Measurements from ENCODE around the gene MUC13.
"Not testable (repeated sequence)": the region's sequence is repeated elsewhere in the genome, so short reads cannot be mapped to it uniquely, and the experiment has no call there.

Gene MUC13

DNA sequence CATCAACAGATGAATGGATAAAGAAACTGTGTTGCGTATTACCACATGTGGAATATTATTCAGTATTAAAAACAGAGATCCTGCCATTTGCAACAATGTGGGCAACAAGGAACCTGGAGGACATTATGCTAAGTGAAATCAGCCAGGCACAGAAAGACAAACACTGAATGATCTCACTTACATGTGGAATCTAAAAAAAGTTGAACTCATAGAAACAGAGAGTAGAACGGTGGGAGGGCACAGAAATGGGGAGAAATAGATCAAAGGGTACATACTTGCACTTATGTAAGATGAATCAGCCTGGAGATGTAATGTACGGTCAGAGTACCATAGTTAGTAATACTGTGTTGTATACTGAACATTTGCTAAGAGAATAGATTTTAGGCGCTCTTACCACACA lies 29.8 kb upstream of the MUC13 start:
- TF ChIP-seq, protein P1, sequence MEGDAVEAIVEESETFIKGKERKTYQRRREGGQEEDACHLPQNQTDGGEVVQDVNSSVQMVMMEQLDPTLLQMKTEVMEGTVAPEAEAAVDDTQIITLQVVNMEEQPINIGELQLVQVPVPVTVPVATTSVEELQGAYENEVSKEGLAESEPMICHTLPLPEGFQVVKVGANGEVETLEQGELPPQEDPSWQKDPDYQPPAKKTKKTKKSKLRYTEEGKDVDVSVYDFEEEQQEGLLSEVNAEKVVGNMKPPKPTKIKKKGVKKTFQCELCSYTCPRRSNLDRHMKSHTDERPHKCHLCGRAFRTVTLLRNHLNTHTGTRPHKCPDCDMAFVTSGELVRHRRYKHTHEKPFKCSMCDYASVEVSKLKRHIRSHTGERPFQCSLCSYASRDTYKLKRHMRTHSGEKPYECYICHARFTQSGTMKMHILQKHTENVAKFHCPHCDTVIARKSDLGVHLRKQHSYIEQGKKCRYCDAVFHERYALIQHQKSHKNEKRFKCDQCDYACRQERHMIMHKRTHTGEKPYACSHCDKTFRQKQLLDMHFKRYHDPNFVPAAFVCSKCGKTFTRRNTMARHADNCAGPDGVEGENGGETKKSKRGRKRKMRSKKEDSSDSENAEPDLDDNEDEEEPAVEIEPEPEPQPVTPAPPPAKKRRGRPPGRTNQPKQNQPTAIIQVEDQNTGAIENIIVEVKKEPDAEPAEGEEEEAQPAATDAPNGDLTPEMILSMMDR (IDR thresholded peaks at IDR 0.05; ENCODE audit: low read depth, low read length): no peak
- no peak overlapping the region for H3K4me3 ChIP-seq (replicated peaks in 1 of 2; ENCODE audit: low read depth in 2 of 2, low read length in 2 of 2)
- peak; percentile 34 to 59 for DNase-seq (ENCODE audit: low read depth in 2 of 2)

DNA sequence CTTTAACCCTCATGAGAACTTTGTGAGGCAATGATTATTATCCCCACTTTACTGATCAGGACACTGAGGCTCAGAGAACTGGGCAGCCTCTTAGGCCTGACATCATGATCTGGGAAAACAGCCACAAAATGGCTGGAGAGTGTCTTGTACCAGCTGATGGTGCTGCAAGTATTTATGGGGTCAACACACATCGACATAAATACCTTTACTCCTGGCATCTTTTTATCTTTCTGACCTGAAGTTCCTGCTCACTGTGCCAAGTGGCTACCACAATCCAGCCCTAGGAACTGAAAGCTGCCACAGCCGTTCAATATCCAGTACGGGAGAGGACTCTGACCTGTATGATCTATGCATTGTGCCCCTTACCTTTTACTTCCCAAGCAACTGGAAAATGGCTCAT lies 29.2 kb upstream of the MUC13 start:
- TF ChIP-seq, protein P1 (IDR thresholded peaks at IDR 0.05; ENCODE audit: low read depth, low read length): no peak
- peak in 1 of 2 donors; percentile 44 for DNase-seq (ENCODE audit: low read depth in 2 of 2)
- no peak overlapping the region for H3K4me3 ChIP-seq (replicated peaks in 1 of 2; ENCODE audit: low read depth in 2 of 2, low read length in 2 of 2)

DNA sequence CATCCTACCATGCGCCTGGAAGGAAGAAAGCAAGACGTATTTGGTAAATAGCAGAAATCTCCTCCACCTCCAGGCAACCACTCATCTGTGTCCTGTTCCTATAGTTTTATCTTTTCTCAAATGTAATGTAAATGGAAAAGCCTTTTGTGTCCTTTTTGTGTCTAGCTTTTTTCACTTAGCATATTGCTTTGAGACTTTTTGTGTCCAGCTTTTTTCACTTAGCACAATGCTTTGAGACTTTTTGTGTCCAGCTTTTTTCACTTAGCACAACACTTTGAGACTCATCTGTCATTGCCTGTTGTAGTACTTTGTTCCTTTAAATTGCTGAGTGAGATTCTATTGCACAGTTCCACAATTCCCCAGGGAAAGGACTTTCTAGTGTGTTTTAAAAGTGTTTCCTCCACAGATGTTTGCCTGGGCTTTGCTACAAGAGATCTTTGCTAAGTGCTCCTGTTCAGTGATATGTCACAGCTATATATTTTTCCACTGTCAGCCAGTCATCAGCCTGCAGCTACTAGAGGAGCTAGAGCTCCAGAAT lies 27.9 kb upstream of the MUC13 start:
- TF ChIP-seq, protein P1 (IDR thresholded peaks at IDR 0.05; ENCODE audit: low read depth, low read length): no peak
- H3K4me3 ChIP-seq (replicated peaks in 1 of 2; ENCODE audit: low read depth in 2 of 2, low read length in 2 of 2): no peak overlapping the region
- DNase-seq (ENCODE audit: low read depth in 2 of 2): peak; percentile 49

DNA sequence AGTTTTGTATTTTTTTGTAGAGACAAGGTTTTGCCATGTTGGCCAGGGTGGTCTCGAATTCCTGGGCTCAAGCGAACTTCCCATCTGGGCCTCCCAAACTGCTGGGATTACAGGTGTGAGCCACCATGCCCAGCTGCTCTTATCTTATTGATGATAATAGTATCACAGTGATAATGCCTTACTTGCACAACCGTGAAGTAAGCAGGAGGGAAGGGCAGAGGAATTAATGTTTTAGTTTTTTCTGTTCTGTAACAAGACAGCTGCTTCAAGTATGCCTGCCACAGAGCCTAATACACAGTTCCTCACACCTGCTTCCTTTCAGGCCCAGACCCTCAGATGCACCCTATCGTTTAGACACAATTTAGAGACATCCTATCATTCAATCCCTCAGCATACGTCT lies 26.1 kb upstream of the MUC13 start:
- H3K4me3 ChIP-seq (replicated peaks in 1 of 2; ENCODE audit: low read depth in 2 of 2, low read length in 2 of 2): no peak overlapping the region
- DNase-seq (ENCODE audit: low read depth in 2 of 2): no peak
- TF ChIP-seq, protein P1 (IDR thresholded peaks at IDR 0.05; ENCODE audit: low read depth, low read length): no peak

DNA sequence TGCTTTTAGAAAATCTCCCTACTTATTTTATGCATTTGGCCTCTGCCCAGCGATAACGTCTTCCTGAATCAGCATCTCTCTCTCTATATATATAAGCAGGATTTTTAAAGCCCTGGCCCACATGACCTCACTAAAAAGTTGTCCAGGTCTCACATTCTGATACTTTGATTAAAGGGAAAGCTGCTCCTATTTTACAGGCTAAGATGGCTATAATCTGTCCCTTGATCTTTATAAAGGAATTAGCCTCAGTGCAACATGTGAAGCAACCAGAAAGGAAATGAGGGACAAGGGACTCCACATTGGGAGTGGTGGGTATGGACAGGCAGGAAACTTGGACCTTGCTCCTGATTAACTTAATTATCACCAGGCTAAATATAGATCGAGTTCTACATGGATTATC lies 25.6 kb upstream of the MUC13 start:
- no peak for DNase-seq (ENCODE audit: low read depth in 2 of 2)
- TF ChIP-seq, protein P1 (IDR thresholded peaks at IDR 0.05; ENCODE audit: low read depth, low read length): no peak

DNA sequence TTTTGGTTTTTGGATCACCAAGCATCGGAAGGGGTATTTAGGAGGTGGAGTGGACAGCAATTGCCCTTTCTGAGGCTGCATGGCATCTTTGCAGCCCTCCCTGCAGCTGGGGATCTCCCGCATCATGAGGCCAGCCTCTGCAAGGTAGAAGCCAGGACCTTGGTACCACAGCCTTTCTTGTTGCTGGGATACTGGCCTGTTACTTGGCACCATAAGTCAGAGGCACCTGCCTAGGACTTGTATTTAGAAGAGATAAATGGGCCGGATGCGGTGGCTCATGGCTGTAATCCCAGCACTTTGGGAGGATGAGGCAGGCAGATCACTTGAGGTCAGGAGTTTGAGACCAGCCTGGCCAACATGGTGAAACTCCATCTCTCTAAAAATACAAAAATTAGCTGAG lies 23.4 kb upstream of the MUC13 start:
- H3K4me3 ChIP-seq (replicated peaks in 1 of 2; ENCODE audit: low read depth in 2 of 2, low read length in 2 of 2); DNase-seq (ENCODE audit: low read depth in 2 of 2): not testable (repeated sequence)

More for the DNA sequence above, 25.6 kb upstream of the MUC13 start:
- no peak overlapping the region for H3K4me3 ChIP-seq (replicated peaks in 1 of 2; ENCODE audit: low read depth in 2 of 2, low read length in 2 of 2)

DNA sequence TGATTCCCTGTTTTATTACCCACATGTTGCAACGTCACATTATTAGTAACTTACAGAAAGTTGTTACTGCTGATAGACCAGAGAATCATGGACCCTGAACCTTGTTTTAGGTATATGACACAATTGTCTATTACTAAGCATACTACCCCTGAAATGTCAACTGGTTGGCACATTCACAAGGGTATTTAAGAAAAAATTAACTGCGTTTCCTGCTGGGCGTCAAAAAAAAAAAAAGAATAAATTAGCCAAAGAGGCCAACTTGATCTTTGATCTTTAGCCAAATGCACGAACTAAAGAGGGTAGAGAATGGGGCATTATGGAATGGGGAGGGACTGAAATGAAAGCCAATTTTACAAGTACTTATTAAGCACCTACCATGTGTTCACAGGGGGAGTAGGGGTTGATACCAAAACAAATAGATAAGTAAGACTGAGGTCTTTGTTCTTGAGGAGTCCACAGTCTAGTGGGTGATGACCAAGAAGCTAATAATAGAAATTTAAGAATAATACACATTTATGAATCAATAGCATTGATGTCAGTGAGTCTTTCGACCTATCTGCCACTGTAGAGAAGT lies 17.8 kb upstream of the MUC13 start:
- DNase-seq (ENCODE audit: low read depth in 2 of 2): no peak
- TF ChIP-seq, protein P1 (IDR thresholded peaks at IDR 0.05; ENCODE audit: low read depth, low read length): no peak
- H3K4me3 ChIP-seq (replicated peaks in 1 of 2; ENCODE audit: low read depth in 2 of 2, low read length in 2 of 2): no peak overlapping the region
